ENCODE data around the gene OR2J1. TPM values are rescaled to one million over a fixed set of nuclear protein-coding genes. Genes with fewer than 3 reads are reported as not detected.
A peak's percentile ranks its signal among the peaks of the same experiment; 100 is the strongest.
"Not testable (repeated sequence)": the region's sequence is repeated elsewhere in the genome, so short reads cannot be mapped to it uniquely, and the experiment has no call there.

Gene OR2J1
- total RNA-seq (2014; rRNA removed; shearing (Covaris generic)): not detected in 2 replicates

GRCh38 chr6:29099190-29099589 is at the start of gene OR2J1:
Gene OR2J1 (plus strand): TSS chr6:29099490. CDS start chr6:29100943, 1,453 bp downstream.
- DNase-seq: no peak
- Histone ChIP-seq H3K4me3 (ENCODE audit: insufficient read depth, low read depth, low read length) (no peak within 1 kb of the TSS), H3K27me3 (ENCODE audit: control insufficient read depth, insufficient read depth, low read length) (no peaks in the 10 kb centered on the region), H3K36me3 (replicated peaks; ENCODE audit: control insufficient read depth, insufficient read depth, low read length) (no peaks in the 10 kb centered on the region)

- H3K36me3 ChIP-seq (replicated peaks; ENCODE audit: control insufficient read depth, insufficient read depth, low read length): no peaks in the 10 kb centered on the region
- no peak for DNase-seq
- H3K4me3 ChIP-seq (ENCODE audit: insufficient read depth, low read depth, low read length): no peak overlapping the region
- H3K27me3 ChIP-seq (ENCODE audit: control insufficient read depth, insufficient read depth, low read length): no peaks in the 10 kb centered on the region
Measured at GRCh38 chr6:29051680-29052079, 47.6 kb upstream of the OR2J1 start.

DNA sequence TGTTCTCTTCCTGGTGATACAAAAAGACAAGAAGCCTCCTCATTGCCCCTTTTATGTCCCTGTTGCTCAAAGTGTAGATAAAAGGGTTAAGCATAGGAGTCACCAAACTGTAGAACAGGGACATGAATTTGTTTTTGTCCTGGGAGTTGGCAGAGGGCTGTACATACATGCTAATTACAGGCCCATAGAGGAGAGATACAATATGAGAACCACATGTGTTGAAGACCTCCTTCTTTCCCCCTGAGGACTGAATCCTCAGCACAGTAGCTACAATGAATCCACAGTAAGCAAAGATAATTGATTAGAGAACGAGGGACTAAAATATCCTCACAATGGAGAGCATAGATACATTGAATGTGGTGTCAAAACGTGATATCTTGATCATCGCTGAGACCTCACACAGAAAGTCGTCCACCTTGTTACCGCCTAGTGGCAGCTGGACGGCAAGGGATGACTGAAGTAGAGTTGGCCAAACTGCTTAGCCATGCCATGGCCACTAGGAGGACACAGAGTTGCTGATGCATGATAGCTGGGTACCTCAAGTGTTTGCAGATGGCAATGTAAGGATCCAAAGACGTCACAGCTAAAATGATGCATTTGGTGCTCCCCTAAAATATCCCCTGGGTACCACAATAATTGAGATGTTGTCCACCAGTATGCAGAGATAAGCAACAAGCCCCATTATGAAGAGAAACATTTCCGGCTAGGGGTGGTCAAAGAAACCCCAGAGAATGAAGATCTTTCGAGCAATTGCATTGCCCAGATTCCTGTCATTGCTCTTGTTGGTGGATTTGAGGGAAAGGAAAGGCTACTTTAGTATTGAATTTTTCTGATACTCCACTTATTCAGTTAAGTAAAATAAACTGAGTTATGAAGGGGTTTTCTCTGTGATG is 27.2 kb upstream of the OR2J1 start:
- H3K36me3 ChIP-seq (replicated peaks; ENCODE audit: control insufficient read depth, insufficient read depth, low read length): no peaks in the 10 kb centered on the region
- H3K4me3 ChIP-seq (ENCODE audit: insufficient read depth, low read depth, low read length): no peak overlapping the region
- H3K27me3 ChIP-seq (ENCODE audit: control insufficient read depth, insufficient read depth, low read length): no peaks in the 10 kb centered on the region
- peak; percentile 61 for DNase-seq

DNA sequence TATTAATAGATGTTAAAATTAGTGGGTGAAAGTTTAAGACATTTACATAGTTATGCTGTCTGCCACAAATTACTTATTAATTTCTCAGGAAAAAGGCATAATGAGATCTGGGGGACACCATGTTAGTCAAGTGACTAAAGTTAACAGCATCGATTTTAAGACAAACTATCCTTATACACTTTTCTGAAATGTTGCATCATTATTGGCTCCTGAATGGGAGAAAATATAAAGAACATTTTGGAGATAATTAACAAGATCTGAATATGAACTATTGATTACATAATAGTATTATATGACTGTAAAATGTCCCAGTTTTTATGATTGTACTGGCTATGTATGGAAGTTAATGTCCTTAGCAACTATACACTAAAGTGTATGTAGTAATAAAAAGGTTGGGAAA is 20.1 kb upstream of the OR2J1 start:
- Histone ChIP-seq H3K4me3 (ENCODE audit: insufficient read depth, low read depth, low read length) (no peak overlapping the region), H3K36me3 (replicated peaks; ENCODE audit: control insufficient read depth, insufficient read depth, low read length) (no peaks in the 10 kb centered on the region), H3K27me3 (ENCODE audit: control insufficient read depth, insufficient read depth, low read length) (no peaks in the 10 kb centered on the region)
- no peak for DNase-seq

- Histone ChIP-seq H3K27me3 (ENCODE audit: control insufficient read depth, insufficient read depth, low read length) (no peaks in the 10 kb centered on the region), H3K4me3 (ENCODE audit: insufficient read depth, low read depth, low read length) (no peak overlapping the region), H3K36me3 (replicated peaks; ENCODE audit: control insufficient read depth, insufficient read depth, low read length) (no peaks in the 10 kb centered on the region)
- no peak for DNase-seq
Measured at GRCh38 chr6:29081312-29081711, 18.0 kb upstream of the OR2J1 start.

DNA sequence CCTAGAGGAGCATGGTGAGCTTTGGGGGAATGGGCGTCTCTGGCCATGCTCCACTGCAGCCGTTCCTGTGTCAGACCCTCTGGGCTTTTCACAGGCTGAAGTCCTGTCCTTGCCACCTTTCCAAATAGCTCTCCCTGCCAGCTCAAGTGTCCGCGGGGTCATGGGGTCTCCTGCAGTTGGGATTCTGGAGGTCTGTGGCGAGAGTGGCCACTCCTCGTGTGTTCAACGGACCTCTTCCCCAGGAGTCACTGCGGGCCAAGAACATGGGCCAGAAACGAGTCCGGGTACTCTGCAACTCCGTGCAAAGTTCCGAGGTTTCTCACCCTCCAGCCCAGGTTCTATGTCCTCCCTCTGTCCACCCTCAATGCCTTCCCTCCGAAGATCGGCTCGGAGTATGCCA is 16.8 kb upstream of the OR2J1 start:
- Histone ChIP-seq H3K36me3 (replicated peaks; ENCODE audit: control insufficient read depth, insufficient read depth, low read length) (no peaks in the 10 kb centered on the region), H3K4me3 (ENCODE audit: insufficient read depth, low read depth, low read length) (no peak overlapping the region), H3K27me3 (ENCODE audit: control insufficient read depth, insufficient read depth, low read length) (no peaks in the 10 kb centered on the region)
- DNase-seq: no peak

DNA sequence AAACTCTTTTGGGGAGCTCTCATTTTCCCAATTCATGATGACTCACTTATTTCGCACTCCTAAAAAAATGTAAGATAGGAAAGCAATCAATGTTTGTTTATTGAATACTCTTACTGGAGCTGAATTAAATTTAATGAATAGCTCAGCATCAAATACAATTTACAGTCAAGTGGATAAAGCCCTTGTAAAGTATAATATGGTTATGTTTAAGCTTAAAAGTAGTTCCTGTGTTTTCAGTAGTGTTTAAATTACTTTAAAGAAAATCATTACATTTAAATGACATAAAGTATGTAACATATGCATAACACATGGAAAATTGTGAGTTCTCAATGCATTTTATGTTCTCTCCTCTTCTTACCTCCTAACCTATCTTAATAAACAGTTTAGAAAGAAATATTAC is 12.1 kb upstream of the OR2J1 start, which contains the start of gene OR2B3:
Gene OR2B3 (minus strand): TSS at position 101 of the 400 bp plus-strand sequence. CDS start 65 bp downstream, at position 36.
- H3K27me3 ChIP-seq (ENCODE audit: control insufficient read depth, insufficient read depth, low read length): no peaks in the 10 kb centered on the region
- H3K4me3 ChIP-seq (ENCODE audit: insufficient read depth, low read depth, low read length): no peak within 1 kb of the TSS
- no peaks in the 10 kb centered on the region for H3K36me3 ChIP-seq (replicated peaks; ENCODE audit: control insufficient read depth, insufficient read depth, low read length)
- DNase-seq: no peak

GRCh38 chr6:29092957-29093356 is 6.3 kb upstream of the OR2J1 start:
- no peak overlapping the region for H3K4me3 ChIP-seq (ENCODE audit: insufficient read depth, low read depth, low read length)
- H3K27me3 ChIP-seq (ENCODE audit: control insufficient read depth, insufficient read depth, low read length): no peaks in the 10 kb centered on the region
- DNase-seq: no peak
- no peaks in the 10 kb centered on the region for H3K36me3 ChIP-seq (replicated peaks; ENCODE audit: control insufficient read depth, insufficient read depth, low read length)

GRCh38 chr6:29097803-29098202 is 1.5 kb upstream of the OR2J1 start:
- H3K36me3 ChIP-seq (replicated peaks; ENCODE audit: control insufficient read depth, insufficient read depth, low read length): no peaks in the 10 kb centered on the region
- no peak overlapping the region for H3K4me3 ChIP-seq (ENCODE audit: insufficient read depth, low read depth, low read length)
- no peak for DNase-seq
- H3K27me3 ChIP-seq (ENCODE audit: control insufficient read depth, insufficient read depth, low read length): no peaks in the 10 kb centered on the region

DNA sequence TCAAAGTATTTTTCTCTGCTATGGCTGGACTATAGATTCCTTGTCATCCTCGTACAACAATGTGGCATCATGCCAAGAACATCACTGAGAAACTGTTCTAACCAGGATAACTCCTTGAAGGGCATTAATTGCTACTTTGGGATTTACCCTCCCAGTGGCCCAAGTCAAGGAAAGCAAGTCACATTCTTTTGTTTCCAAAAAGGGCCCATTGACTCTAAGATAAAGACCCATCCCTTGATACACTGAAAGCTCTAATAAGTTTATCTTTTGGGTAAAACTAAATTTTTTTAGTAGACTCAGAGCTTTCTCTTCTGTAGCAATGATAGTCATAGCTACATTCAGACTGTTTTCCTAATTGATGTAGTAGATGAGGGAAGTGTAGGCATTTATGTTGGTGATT is 8.5 kb downstream of the OR2J1 start, which contains the start of gene OR2J3:
Gene OR2J3 (plus strand): TSS at position 301 of the 400 bp plus-strand sequence. CDS start 3,833 bp downstream, outside the sequence.
- DNase-seq: no peak
- Histone ChIP-seq H3K4me3 (ENCODE audit: insufficient read depth, low read depth, low read length) (no peak within 1 kb of the TSS), H3K27me3 (ENCODE audit: control insufficient read depth, insufficient read depth, low read length) (no peaks in the 10 kb centered on the region), H3K36me3 (replicated peaks; ENCODE audit: control insufficient read depth, insufficient read depth, low read length) (no peaks in the 10 kb centered on the region)

DNA sequence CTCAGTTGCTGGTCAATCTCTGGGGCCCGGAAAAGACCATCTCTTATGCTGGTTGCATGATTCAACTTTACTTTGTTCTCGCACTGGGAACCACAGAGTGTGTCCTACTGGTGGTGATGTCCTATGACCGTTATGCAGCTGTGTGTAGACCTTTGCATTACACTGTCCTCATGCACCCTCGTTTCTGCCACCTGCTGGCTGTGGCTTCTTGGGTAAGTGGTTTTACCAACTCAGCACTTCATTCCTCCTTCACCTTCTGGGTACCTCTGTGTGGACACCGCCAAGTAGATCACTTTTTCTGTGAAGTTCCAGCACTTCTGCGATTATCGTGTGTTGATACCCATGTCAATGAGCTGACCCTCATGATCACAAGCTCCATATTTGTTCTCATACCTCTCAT is 12.8 kb downstream of the OR2J1 start:
- Histone ChIP-seq H3K4me3 (ENCODE audit: insufficient read depth, low read depth, low read length) (no peak overlapping the region), H3K27me3 (ENCODE audit: control insufficient read depth, insufficient read depth, low read length) (no peaks in the 10 kb centered on the region), H3K36me3 (replicated peaks; ENCODE audit: control insufficient read depth, insufficient read depth, low read length) (no peaks in the 10 kb centered on the region)
- no peak for DNase-seq

DNA sequence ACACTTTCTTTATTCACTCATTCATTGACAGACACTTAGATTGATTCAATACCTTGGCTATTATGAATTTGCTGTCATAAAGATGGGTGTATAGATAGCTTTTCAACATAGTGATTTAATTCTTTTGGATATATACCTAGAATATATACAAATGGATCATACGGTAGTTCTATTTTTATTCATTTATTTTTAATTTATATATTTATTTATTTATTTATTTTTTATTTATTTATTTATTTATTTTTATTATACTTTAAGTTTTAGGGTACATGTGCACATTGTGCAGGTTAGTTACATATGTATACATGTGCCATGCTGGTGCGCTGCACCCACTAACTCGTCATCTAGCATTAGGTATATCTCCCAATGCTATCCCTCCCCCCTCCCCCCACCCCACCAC is 15.7 kb downstream of the OR2J1 start:
- H3K36me3 ChIP-seq (replicated peaks; ENCODE audit: control insufficient read depth, insufficient read depth, low read length); H3K4me3 ChIP-seq (ENCODE audit: insufficient read depth, low read depth, low read length); H3K27me3 ChIP-seq (ENCODE audit: control insufficient read depth, insufficient read depth, low read length); DNase-seq: not testable (repeated sequence)

DNA sequence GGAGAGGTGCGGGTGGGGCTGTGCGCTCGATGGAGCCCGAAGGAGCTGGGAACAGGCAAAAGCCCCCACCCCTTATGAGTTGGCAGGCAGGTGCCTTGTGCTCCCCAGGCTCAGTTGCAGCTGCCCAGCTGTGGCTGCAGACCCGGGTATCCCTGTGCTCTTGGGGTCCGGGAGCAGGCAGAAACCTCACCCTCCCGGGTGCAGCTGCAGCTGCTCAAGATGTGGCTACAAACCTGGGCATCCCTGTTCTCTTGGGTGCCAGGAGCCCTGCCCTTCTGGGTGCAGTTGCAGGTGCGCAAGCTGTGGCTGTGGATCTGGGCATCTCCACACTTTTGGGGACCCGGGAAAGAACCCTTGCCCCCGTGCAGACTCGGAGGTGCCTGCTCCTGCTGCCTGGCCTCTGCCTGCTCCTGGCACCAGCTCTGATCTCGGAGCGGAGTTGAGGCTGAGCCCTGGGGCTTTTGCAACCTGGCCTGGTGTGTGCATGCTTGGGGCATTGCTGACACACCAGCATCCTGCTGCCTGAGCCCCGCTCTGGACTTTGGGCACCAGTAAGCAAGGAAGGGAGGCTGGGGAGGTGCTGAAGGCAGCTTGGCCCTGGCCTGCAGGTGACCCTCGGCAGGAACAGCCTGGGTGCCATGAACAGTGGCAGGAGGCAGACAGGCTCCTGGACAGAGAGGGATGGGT is 30.2 kb downstream of the OR2J1 start:
- no peak for DNase-seq
- Histone ChIP-seq H3K4me3 (ENCODE audit: insufficient read depth, low read depth, low read length) (no peak overlapping the region), H3K36me3 (replicated peaks; ENCODE audit: control insufficient read depth, insufficient read depth, low read length) (no peaks in the 10 kb centered on the region), H3K27me3 (ENCODE audit: control insufficient read depth, insufficient read depth, low read length) (no peaks in the 10 kb centered on the region)

GRCh38 chr6:29130644-29131043 is 31.4 kb downstream of the OR2J1 start:
- H3K27me3 ChIP-seq (ENCODE audit: control insufficient read depth, insufficient read depth, low read length): no peaks in the 10 kb centered on the region
- no peak for DNase-seq
- H3K4me3 ChIP-seq (ENCODE audit: insufficient read depth, low read depth, low read length): no peak overlapping the region
- no peaks in the 10 kb centered on the region for H3K36me3 ChIP-seq (replicated peaks; ENCODE audit: control insufficient read depth, insufficient read depth, low read length)

GRCh38 chr6:29131691-29132090 is 32.4 kb downstream of the OR2J1 start:
- DNase-seq: no peak
- H3K27me3 ChIP-seq (ENCODE audit: control insufficient read depth, insufficient read depth, low read length): no peaks in the 10 kb centered on the region

More at GRCh38 chr6:29131691-29132090, 32.4 kb downstream of the OR2J1 start:
- no peak overlapping the region for H3K4me3 ChIP-seq (ENCODE audit: insufficient read depth, low read depth, low read length)
- H3K36me3 ChIP-seq (replicated peaks; ENCODE audit: control insufficient read depth, insufficient read depth, low read length): no peaks in the 10 kb centered on the region
